OCI-LY3 (cell line): ENCODE measurements around the gene PSAPL1.

ENCODE experiments used
- H2AFZ ChIP-seq: fragments of 200-600, 300-600 bp; shearing (Covaris generic); 2 replicates; pipeline ENCODE4 v1.6.0; 2014; ENCODE audit warnings: antibody characterized with exemption, low read depth, low read length
- H3K27ac ChIP-seq: fragments of 200-600, 300-600 bp; sonication (generic); 2 replicates; pipeline ENCODE4 v1.5.1; 2014; ENCODE audit warnings: mild to moderate bottlenecking, low read length, moderate library complexity, mixed read lengths
- H3K27me3 ChIP-seq: fragments of 200-600, 300-600 bp; sonication (generic); 2 replicates; pipeline ENCODE4 v1.6.1; 2014; ENCODE audit warnings: low read depth, low read length, mixed read lengths
- H3K36me3 ChIP-seq: fragments of 200-600, 300-600 bp; sonication (generic); replicated peaks from 2 replicates; pipeline ENCODE3; 2014; ENCODE audit warnings: low read depth, low read length, mixed read lengths
- H3K4me1 ChIP-seq: fragments of 300-600, 200-600 bp; sonication (generic); 2 replicates; pipeline ENCODE4 v1.6.1; 2014; ENCODE audit warnings: low read length, mixed read lengths
- H3K4me2 ChIP-seq: fragments of 200-600, 300-600 bp; sonication (generic); 2 replicates; pipeline ENCODE4 v1.6.1; 2014; ENCODE audit warnings: low read length, mixed read lengths
- H3K4me3 ChIP-seq: fragments of 300-600, 200-600 bp; sonication (generic); 2 replicates; pipeline ENCODE4 v1.5.1; 2014; ENCODE audit warnings: antibody characterized with exemption, mild to moderate bottlenecking, low read length, moderate library complexity
- H3K79me2 ChIP-seq: fragments of 300-600, 200-600 bp; shearing (Covaris generic); 2 replicates; pipeline ENCODE4 v1.6.1; 2014; ENCODE audit warnings: mild to moderate bottlenecking, low read length, mixed read lengths
- H3K9ac ChIP-seq: fragments of 300-600, 200-600 bp; shearing (Covaris generic); 2 replicates; pipeline ENCODE4 v1.6.0; 2014; ENCODE audit warnings: mild to moderate bottlenecking, low read length, moderate library complexity
- H3K9me3 ChIP-seq: fragments of 200-600, 300-600 bp; shearing (Covaris generic); 2 replicates; pipeline ENCODE4 v1.6.1; 2014; ENCODE audit warnings: low read length, mixed read lengths; ENCODE audit not compliant: insufficient read depth
- H4K20me1 ChIP-seq: fragments of 200-600, 300-600 bp; sonication (generic); 2 replicates; pipeline ENCODE4 v1.6.1; 2016; ENCODE audit warnings: low read length, mixed read lengths; ENCODE audit not compliant: insufficient read depth
- CTCF ChIP-seq: fragments of 200-600, 300-600 bp; sonication (generic); IDR thresholded peaks from 2 replicates; pipeline ENCODE4 v1.5.1; 2014; ENCODE audit warnings: antibody characterized with exemption, low read length, low read depth
- EZH2phosphoT487 ChIP-seq: fragments of 200-600 bp; shearing (Covaris generic); IDR thresholded peaks from 2 replicates; pipeline ENCODE4 v1.6.1; 2018; ENCODE audit warnings: antibody characterized with exemption, mixed run types, low read depth

The PSAPL1 gene

GRCh38 chr4:7395645-7396044 is 39.1 kb downstream of the PSAPL1 start:
- Histone ChIP-seq H3K79me2 (no peaks in the 10 kb centered on the region), H3K4me2 (no peak overlapping the region), H3K4me3 (no peak overlapping the region), H2AFZ (no peak overlapping the region), H3K27me3 (no peaks in the 10 kb centered on the region; the same call in 1 of the 2 replicates), H4K20me1 (no peaks in the 10 kb centered on the region), H3K9ac (no peak overlapping the region), H3K27ac (no peak overlapping the region), H3K36me3 (no peaks in the 10 kb centered on the region), H3K9me3 (no peaks in the 10 kb centered on the region), H3K4me1 (no peaks in the 10 kb centered on the region)
- TF ChIP-seq EZH2phosphoT487 (no peak), CTCF (no peak)

GRCh38 chr4:7394681-7395451 is 39.9 kb downstream of the PSAPL1 start:
- no peak overlapping the region for H3K9ac ChIP-seq
- no peak overlapping the region for H3K27ac ChIP-seq
- no peaks in the 10 kb centered on the region for H3K9me3 ChIP-seq
- no peaks in the 10 kb centered on the region for H4K20me1 ChIP-seq
- no peaks in the 10 kb centered on the region for H3K36me3 ChIP-seq
- H2AFZ ChIP-seq = no peak overlapping the region
- no peaks in the 10 kb centered on the region; the same call in 1 of the 2 replicates for H3K27me3 ChIP-seq
- no peaks in the 10 kb centered on the region for H3K4me1 ChIP-seq
- no peak for TF ChIP-seq CTCF
- no peak for TF ChIP-seq EZH2phosphoT487
- H3K4me3 ChIP-seq = no peak overlapping the region
- H3K79me2 ChIP-seq = no peaks in the 10 kb centered on the region
- no peak overlapping the region for H3K4me2 ChIP-seq

- Histone ChIP-seq H3K4me2 (no peak overlapping the region), H3K4me3 (no peak overlapping the region), H3K27ac (no peak overlapping the region), H2AFZ (no peak overlapping the region), H3K9me3 (no peaks in the 10 kb centered on the region), H4K20me1 (no peaks in the 10 kb centered on the region), H3K9ac (no peak overlapping the region), H3K27me3 (no peaks in the 10 kb centered on the region; the same call in 1 of the 2 replicates), H3K36me3 (no peaks in the 10 kb centered on the region), H3K79me2 (no peaks in the 10 kb centered on the region), H3K4me1 (no peaks in the 10 kb centered on the region)
- TF ChIP-seq CTCF (no peak), EZH2phosphoT487 (no peak)
These were observed 40.8 kb downstream of the PSAPL1 start for GRCh38 chr4:7393601-7394575.
